WI38 (cell line): ENCODE results near the gene LOX.

Experiments used
- H3K4me3 ChIP-seq: 2 replicates; pipeline ENCODE4 v1.5.1; 2011; ENCODE audit warnings: low read depth, mild to moderate bottlenecking, control low read depth, low read length
- TF ChIP-seq, protein P1 (sequence below): IDR thresholded peaks from 2 replicates; pipeline ENCODE4 v1.5.1; 2012; ENCODE audit warnings: low read depth, mild to moderate bottlenecking, control low read depth, low read length

Gene LOX

GRCh38 chr5:122050959-122051358 lies 27.1 kb downstream of the LOX start:
- TF ChIP-seq, protein P1, sequence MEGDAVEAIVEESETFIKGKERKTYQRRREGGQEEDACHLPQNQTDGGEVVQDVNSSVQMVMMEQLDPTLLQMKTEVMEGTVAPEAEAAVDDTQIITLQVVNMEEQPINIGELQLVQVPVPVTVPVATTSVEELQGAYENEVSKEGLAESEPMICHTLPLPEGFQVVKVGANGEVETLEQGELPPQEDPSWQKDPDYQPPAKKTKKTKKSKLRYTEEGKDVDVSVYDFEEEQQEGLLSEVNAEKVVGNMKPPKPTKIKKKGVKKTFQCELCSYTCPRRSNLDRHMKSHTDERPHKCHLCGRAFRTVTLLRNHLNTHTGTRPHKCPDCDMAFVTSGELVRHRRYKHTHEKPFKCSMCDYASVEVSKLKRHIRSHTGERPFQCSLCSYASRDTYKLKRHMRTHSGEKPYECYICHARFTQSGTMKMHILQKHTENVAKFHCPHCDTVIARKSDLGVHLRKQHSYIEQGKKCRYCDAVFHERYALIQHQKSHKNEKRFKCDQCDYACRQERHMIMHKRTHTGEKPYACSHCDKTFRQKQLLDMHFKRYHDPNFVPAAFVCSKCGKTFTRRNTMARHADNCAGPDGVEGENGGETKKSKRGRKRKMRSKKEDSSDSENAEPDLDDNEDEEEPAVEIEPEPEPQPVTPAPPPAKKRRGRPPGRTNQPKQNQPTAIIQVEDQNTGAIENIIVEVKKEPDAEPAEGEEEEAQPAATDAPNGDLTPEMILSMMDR: no peak
- no peak overlapping the region for H3K4me3 ChIP-seq

DNA sequence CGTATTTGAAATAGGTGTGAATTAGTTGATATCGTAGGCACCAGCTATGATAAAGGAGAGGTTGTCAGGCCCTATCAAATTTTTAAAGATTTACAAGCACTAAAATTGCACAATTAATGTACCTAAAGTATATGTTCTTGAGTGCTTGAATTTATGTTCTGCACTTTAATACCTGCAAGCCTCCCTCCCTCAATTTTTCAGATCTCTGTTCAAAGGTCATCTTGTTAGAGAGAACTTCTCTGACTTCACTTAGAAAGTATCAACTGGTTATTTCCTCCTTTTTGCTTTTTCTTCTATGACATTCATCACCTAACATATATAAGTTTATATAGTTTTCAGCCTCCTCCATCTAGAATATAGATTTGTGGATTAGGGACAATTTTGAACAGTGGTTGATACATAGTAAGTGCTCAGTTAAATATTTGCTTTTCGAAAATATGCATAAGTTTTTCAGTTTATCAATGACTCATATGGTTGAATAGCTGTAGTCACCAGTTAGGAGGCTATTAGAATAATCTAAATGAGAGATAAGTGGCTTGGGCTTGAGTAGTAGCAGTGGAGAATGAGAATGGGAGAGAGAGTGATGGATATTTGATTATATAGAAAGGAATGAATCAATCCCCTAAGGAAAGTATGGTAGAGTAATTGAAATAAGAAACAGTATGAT lies 37.3 kb downstream of the LOX start:
- TF ChIP-seq, protein P1: no peak

DNA sequence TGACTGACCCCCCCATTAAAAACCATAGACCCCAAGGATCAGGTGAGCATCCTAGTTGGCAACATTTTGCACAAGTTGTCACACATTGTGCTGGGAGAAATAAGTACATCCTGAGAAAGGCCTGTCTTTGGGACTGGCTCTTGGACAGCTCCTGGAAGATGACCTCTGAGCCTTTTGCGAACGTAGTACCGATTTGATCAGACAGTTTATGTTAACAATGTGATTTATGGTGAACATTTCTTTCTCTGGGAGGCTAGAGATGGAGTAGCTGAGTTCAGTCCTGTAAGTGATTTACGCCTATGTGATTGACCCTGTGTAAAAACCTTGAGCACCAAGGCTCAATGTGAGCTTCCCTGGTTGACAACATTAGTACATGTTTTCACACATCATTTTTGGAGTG lies 41.7 kb downstream of the LOX start:
- TF ChIP-seq, protein P1: no peak
- no peak overlapping the region for H3K4me3 ChIP-seq

More for the DNA sequence above, 37.3 kb downstream of the LOX start:
- H3K4me3 ChIP-seq: no peak overlapping the region

DNA sequence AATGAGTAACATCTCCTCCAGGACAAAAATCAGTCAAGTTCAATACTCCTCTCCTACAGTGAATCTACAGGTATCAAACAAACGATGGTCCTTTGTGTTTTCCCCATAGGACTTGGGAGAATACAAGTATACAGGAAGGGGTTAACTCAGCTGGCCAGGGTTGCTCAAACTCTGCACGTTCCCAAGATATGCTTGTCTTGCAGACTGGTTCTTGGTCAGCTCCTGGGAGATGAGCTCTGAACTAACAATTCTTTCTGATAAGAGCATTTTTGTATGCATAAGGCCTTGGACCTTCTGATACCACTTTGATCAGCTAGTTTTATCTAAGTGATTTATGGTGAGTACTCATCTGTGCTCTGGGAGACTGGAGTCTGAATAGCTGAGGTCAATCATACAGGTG lies 42.1 kb downstream of the LOX start:
- no peak overlapping the region for H3K4me3 ChIP-seq
- TF ChIP-seq, protein P1: no peak

GRCh38 chr5:122031836-122032235 lies 46.2 kb downstream of the LOX start:
- TF ChIP-seq, protein P1: no peak

GRCh38 chr5:122030251-122030650 lies 47.8 kb downstream of the LOX start:
- H3K4me3 ChIP-seq: no peak overlapping the region
- TF ChIP-seq, protein P1: no peak

More at GRCh38 chr5:122031836-122032235, 46.2 kb downstream of the LOX start:
- no peak overlapping the region for H3K4me3 ChIP-seq

DNA sequence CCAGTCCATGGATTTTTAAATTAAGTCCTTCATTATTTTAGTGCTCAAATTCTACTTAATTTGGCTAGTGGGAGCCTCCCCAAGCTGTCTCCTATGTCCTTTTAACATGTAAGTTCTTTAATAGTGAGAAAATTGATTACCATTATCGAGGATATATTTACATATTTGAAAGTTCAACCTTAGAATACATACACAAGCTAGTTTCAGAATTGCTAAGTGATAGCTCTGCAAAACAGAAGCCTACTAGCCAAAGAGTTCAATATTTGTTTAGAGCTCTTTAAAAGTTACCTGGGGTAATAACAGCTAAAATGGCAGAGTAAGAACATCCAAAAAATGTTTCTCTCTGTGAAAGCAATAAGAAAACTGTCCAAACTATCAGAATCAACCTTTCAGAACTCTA lies 48.2 kb downstream of the LOX start:
- no peak overlapping the region for H3K4me3 ChIP-seq

More for the DNA sequence above, 48.2 kb downstream of the LOX start:
- TF ChIP-seq, protein P1: no peak
